ENCODE data around the gene RNF150.

DNA sequence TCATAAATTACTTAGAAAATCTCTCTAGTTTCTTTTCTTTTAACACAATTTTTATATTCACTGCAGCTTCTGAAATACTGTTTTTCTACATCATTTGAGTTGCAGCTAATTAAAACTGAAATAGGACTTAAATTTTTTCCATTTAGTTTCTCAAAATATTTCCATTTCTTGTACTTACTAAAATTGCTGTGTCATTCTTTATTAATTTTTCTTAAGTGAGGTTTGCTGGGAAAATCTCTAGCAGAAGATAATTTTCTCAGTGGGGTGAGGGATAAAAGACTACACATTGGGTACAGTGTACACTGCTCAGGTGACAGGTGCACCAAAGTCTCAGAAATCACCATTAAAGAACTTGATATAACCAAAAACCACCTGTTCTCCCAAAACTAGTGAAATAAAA is 57.7 kb downstream of the RNF150 start:
- TF ChIP-seq, protein P1, sequence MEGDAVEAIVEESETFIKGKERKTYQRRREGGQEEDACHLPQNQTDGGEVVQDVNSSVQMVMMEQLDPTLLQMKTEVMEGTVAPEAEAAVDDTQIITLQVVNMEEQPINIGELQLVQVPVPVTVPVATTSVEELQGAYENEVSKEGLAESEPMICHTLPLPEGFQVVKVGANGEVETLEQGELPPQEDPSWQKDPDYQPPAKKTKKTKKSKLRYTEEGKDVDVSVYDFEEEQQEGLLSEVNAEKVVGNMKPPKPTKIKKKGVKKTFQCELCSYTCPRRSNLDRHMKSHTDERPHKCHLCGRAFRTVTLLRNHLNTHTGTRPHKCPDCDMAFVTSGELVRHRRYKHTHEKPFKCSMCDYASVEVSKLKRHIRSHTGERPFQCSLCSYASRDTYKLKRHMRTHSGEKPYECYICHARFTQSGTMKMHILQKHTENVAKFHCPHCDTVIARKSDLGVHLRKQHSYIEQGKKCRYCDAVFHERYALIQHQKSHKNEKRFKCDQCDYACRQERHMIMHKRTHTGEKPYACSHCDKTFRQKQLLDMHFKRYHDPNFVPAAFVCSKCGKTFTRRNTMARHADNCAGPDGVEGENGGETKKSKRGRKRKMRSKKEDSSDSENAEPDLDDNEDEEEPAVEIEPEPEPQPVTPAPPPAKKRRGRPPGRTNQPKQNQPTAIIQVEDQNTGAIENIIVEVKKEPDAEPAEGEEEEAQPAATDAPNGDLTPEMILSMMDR (IDR thresholded peaks at IDR 0.05) = no peak
- TF ChIP-seq TCF7L2 (IDR thresholded peaks at IDR 0.05; ENCODE audit: low read depth, low read length) (no peak), POLR2AphosphoS5 (IDR thresholded peaks at IDR 0.05; ENCODE audit: low read depth, low read length) (no peak), SIN3A (IDR thresholded peaks at IDR 0.05; ENCODE audit: borderline replicate concordance, insufficient read depth, low read depth, low read length) (no peak)
